Superior temporal gyrus (tissue), 1 donor: Measurements from ENCODE around the gene CPNE5.
A peak's percentile ranks its signal among the peaks of the same experiment; 100 is the strongest.

Experiments used
- DNase-seq: peaks from one replicate; pipeline ENCODE4 v3.0.0-alpha.2; 2016; ENCODE audit errors: extremely low spot score

Gene CPNE5

GRCh38 chr6:36793913-36794712 is 45.1 kb downstream of the CPNE5 start:
- DNase-seq, result no peak

- peak; percentile 34 for DNase-seq
These were observed 45.8 kb downstream of the CPNE5 start for GRCh38 chr6:36793296-36793912.

DNA sequence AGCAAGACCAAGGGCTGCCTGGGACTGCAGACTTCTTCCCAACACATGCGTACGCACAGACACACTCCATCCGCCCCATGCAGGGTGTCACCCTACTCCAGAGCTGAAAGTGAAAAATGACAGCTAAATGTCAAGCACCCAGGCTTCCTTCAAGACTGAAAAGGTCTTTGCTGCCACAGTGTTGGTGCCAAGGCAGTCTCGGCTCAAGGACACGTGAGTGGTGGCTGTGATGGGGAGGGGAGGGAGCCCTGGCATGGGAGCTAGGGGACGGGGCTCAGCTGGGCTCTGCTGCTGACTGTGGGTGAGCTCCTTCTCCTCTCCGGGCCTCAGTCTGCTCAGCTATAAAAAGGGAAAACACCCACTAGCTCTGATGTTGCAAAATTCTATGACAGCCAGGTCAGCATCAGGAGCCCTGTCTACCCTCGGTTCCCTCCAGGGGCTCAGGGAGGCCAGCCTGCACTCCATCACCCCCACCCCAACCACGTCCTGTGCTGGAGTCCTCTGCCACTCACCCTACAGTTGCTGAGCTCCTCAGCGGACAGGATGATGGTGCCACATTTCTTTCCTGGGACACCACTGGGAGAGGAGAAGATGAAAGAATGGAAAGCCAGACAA is 47.6 kb downstream of the CPNE5 start:
- DNase-seq, result no peak

- no peak for DNase-seq
These were observed 48.2 kb downstream of the CPNE5 start for GRCh38 chr6:36791085-36791484.

GRCh38 chr6:36788768-36789167 is 50.5 kb downstream of the CPNE5 start:
- peak; percentile 53 for DNase-seq

GRCh38 chr6:36788186-36788585 is 51.1 kb downstream of the CPNE5 start:
- no peak for DNase-seq

DNA sequence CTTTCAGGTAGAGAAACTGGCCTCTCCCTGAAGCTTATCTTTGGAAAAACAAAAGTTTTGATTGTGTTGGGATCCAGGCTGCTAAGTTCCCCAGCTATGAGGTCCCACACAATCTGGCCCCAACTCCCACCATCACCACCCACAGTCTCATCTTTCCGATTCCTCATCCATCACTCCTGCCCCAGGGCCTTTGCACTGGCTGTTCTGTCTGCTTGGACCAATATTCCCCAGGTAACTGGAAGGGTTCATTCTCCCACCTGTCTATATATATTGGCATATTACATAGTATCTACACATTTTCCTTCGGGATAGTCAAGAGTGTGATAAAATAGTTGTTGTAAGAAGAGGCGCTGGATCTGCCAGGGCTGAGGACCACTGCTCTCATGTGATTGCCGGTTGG is 52.0 kb downstream of the CPNE5 start:
- DNase-seq, result no peak

- no peak for DNase-seq
These were observed 53.1 kb downstream of the CPNE5 start for GRCh38 chr6:36786055-36786675.

DNA sequence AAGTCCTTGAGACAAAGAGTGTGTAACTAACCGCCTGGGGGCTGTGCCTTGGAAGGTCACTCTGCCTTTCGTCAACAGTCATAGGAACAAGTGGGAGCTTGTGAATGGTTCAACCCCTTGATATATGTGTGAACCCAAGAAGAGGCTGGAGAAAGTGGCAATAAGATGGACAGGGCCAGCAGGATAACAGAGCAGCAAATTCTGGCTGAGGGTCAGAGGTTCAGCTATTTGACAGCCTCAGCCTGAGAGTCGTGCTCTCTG is 54.9 kb downstream of the CPNE5 start:
- DNase-seq, result no peak

DNA sequence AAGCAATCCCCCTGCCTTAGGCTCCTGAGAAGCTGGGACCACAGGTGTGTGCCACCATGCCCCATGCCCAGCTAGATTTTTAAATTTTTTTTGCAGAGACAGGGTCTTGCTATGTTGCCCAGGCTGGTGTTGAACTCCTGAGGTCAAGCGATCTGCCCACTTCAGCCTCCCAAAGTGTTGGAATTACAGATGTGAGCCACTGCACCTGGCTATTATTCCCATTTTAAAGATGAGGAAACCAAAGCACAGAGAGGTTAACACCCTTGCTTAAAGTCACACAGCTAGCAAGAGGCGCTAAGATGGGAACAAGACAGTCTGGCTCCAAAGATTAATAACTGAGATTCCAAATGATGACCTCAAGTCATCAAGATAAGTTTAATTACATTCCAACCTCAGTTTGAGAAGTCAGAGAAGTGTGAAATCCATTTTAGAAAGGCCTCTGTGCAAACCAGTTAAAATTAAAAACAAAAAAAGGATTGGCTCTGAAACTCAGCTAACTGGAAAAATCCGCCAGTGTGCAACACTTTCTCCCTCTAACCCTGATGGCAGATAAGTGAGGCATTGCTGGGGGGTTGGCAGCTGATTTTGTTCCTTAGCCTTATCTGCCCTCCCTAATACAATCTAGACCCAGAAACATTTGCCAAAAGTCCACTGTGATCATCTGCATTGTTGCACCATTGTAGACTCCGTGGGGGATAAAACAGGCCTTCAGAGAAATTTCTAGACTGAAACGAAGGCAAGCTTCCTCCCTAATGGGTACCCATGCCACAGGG is 55.5 kb downstream of the CPNE5 start:
- no peak for DNase-seq

GRCh38 chr6:36781669-36782068 is 57.6 kb downstream of the CPNE5 start:
- no peak for DNase-seq

- no peak for DNase-seq
These were observed 58.6 kb downstream of the CPNE5 start for GRCh38 chr6:36780442-36781177.

GRCh38 chr6:36779227-36779626 is 60.0 kb downstream of the CPNE5 start:
- DNase-seq, result no peak

DNA sequence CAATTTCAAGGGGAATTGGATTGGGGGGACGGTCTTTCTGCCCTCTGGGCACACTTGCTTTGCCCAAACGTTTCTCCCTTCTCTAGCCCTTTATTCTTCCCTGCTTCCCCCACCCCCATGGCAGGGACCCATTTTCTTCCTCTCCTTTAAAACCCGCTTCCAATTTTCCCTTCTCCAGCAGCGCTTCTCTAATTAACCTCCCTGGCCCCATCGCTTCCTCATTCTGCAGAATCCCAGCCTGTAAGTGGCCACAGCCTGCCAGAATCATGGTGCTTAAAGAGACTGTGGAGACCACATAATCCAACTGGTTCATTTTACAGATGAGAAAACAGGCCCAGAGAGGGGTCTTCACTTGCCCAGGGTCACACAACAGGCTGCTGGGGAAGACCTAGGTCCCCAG is 61.4 kb downstream of the CPNE5 start:
- DNase-seq, result no peak

DNA sequence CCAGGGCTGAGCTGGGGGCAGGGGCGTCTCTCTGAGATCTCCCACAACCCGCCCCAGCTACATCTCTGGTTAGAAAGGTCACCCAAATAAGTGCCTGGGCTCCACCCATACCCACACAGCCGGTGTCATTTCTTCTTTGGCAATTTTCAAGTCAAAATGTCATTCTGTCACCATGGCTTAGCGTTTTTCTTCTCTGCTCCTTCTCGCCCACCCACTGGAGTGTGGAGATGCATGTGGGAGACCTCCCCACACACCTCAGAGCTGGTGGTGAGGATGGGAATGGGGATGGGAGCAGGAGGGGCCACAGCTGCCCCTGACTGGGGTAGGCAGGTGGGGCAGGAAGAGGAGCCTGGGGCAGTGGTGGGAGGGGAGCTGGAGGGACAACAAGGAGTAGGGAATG is 63.1 kb downstream of the CPNE5 start:
- no peak for DNase-seq

DNA sequence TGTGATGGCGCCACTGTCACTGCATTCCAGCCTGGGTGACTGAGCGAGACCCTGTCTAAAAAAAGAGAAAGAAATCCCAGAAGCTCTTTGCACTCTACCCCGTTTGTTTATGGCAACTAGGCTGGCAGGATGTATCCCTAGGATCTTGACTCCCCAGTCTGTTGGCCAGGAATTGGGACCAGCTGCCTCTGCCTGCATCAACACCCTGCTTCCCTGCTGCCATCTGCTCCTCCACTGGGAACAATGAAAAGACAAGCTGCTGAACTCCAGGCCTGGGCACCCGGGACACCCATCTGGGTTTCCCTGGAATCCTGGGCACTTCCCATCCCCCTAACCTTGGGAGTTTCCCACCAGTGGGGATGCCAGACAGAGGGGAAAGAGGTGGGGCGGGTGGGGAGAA is 64.9 kb downstream of the CPNE5 start:
- DNase-seq, result no peak

GRCh38 chr6:36772397-36772796 is 66.8 kb downstream of the CPNE5 start:
- DNase-seq, result no peak

- DNase-seq, result no peak
These were observed 68.1 kb downstream of the CPNE5 start for GRCh38 chr6:36771145-36771544.

GRCh38 chr6:36769676-36770499 is 69.4 kb downstream of the CPNE5 start:
- no peak for DNase-seq

- no peak for DNase-seq
These were observed 70.0 kb downstream of the CPNE5 start for GRCh38 chr6:36769183-36769675.
